HepG2 (cell line): ENCODE measurements around the gene SERTAD1. TPM values are rescaled to one million over a fixed set of nuclear protein-coding genes. Genes with fewer than 3 reads are reported as not detected.
A peak's percentile ranks its signal among the peaks of the same experiment; 100 is the strongest.

Experiments
- KDM5B ChIP-seq: sonication (generic); formaldehyde crosslinking; IDR thresholded peaks from 2 replicates; pipeline ENCODE4 v1.4.0; 2020; ENCODE audit warnings: missing genetic modification reagents, mild to moderate bottlenecking, borderline replicate concordance
- MTF1 ChIP-seq: sonication (generic); formaldehyde crosslinking; IDR thresholded peaks from 2 replicates; pipeline ENCODE4 v1.5.0; 2020; ENCODE audit warnings: missing genetic modification reagents
- NR3C1 ChIP-seq: sonication (generic); formaldehyde crosslinking; IDR thresholded peaks from 2 replicates; pipeline ENCODE4 v1.4.0; 2020; ENCODE audit warnings: missing genetic modification reagents
- POLR2AphosphoS2 ChIP-seq: IDR thresholded peaks from 2 replicates; pipeline ENCODE4 v1.6.1; 2011; ENCODE audit warnings: low read depth, low read length, improper control_type of control experiment
- POLR2G ChIP-seq: fragments of 200-400 bp; formaldehyde crosslinking; IDR thresholded peaks from 2 replicates; pipeline ENCODE4 v1.6.1; 2018; ENCODE audit warnings: mild to moderate bottlenecking, low read depth, low read length, moderate library complexity
- RNF2 ChIP-seq: fragments of 450-650 bp; conservative IDR thresholded peaks from 2 replicates; pipeline ENCODE4 v1.6.1; 2016; ENCODE audit warnings: low read depth
- SP5 ChIP-seq: IDR thresholded peaks from 2 replicates; pipeline ENCODE4 v1.6.1; 2016; ENCODE audit warnings: low read depth, borderline replicate concordance
- YEATS4 ChIP-seq: sonication (generic); formaldehyde crosslinking; IDR thresholded peaks from 2 replicates; pipeline ENCODE4 v1.4.0; 2020; ENCODE audit warnings: missing genetic modification reagents, borderline replicate concordance
- ZEB1 ChIP-seq: IDR thresholded peaks from 2 replicates; pipeline ENCODE4 v1.6.1; 2012; ENCODE audit warnings: mild to moderate bottlenecking, low read depth, inconsistent platforms; ENCODE audit not compliant: insufficient replicate concordance
- ZNF143 ChIP-seq: sonication (generic); formaldehyde crosslinking; IDR thresholded peaks from 2 replicates; pipeline ENCODE4 v1.4.0; 2020; ENCODE audit warnings: missing genetic modification reagents
- ZNF224 ChIP-seq: sonication (generic); formaldehyde crosslinking; IDR thresholded peaks from 2 replicates; pipeline ENCODE4 v1.5.0; 2020; ENCODE audit warnings: mild to moderate bottlenecking, missing genetic modification reagents
- ZNF430 ChIP-seq: sonication (generic); formaldehyde crosslinking; IDR thresholded peaks from 2 replicates; pipeline ENCODE4 v1.9.0; 2021; ENCODE audit warnings: mild to moderate bottlenecking, missing genetic modification reagents
- ZNF460 ChIP-seq: sonication (generic); formaldehyde crosslinking; IDR thresholded peaks from 2 replicates; pipeline ENCODE4 v1.5.1; 2020; ENCODE audit warnings: missing genetic modification reagents, mild to moderate bottlenecking, borderline replicate concordance
- ZNF501 ChIP-seq: sonication (generic); formaldehyde crosslinking; IDR thresholded peaks from 2 replicates; pipeline ENCODE4 v1.5.1; 2020; ENCODE audit warnings: mild to moderate bottlenecking, moderate library complexity, missing genetic modification reagents
- ZNF83 ChIP-seq: sonication (generic); formaldehyde crosslinking; IDR thresholded peaks from 2 replicates; pipeline ENCODE4 v1.4.0; 2020; ENCODE audit warnings: missing genetic modification reagents, mild to moderate bottlenecking, borderline replicate concordance
- polyA plus RNA-seq, 8 experiments: library from polyadenylated mRNA; depleted of rRNA in 3 of 8; stranded (reverse) in 7 of 8; unstranded in 1 of 8; fragments of >200 nt; fragmentation: Illumina TruSeq in 4 of 8; extraction: Trizol in 4 of 8; gene quantifications; 2 replicates each; pipeline versions ENCODE4 v1.2.1 to v1.2.3, GENCODE V29; 2011 to 2016; ENCODE audit warnings: low read depth in 4 of 8, missing spikeins in 1 of 8, mixed read lengths in 1 of 8; ENCODE audit not compliant: insufficient read depth in 1 of 8
- total RNA-seq, 5 experiments: library from RNA; depleted of rRNA; stranded (reverse); fragments of >200 nt; fragmentation: Illumina TruSeq; extraction: Trizol; gene quantifications; 2 replicates each; pipeline ENCODE4 v1.2.3, GENCODE V29; 2016; ENCODE audit warnings: low read depth in 1 of 5
- TF ChIP-seq, protein P1 (sequence below): sonication (generic); formaldehyde crosslinking; IDR thresholded peaks from 2 replicates; pipeline ENCODE4 v1.9.0; 2021; ENCODE audit warnings: mild to moderate bottlenecking, missing genetic modification reagents
- TF ChIP-seq, protein P2 (sequence below): sonication (generic); formaldehyde crosslinking; IDR thresholded peaks from 2 replicates; pipeline ENCODE4 v1.4.0; 2020; ENCODE audit warnings: mild to moderate bottlenecking, missing genetic modification reagents
- TF ChIP-seq, protein P3 (sequence below): sonication (generic); formaldehyde crosslinking; IDR thresholded peaks from 2 replicates; pipeline ENCODE4 v1.5.1; 2020; ENCODE audit warnings: mild to moderate bottlenecking, moderate library complexity, missing genetic modification reagents
- TF ChIP-seq, protein P4 (sequence below): sonication (generic); formaldehyde crosslinking; IDR thresholded peaks from 2 replicates; pipeline ENCODE4 v1.4.0; 2020; ENCODE audit warnings: missing genetic modification reagents

SERTAD1 gene
- total and polyA plus RNA-seq, 2 of the 13 experiments (the other 11 are each of a cell fraction or from before 2014, with no cell fraction given), result 4.3 to 4.5 TPM

DNA sequence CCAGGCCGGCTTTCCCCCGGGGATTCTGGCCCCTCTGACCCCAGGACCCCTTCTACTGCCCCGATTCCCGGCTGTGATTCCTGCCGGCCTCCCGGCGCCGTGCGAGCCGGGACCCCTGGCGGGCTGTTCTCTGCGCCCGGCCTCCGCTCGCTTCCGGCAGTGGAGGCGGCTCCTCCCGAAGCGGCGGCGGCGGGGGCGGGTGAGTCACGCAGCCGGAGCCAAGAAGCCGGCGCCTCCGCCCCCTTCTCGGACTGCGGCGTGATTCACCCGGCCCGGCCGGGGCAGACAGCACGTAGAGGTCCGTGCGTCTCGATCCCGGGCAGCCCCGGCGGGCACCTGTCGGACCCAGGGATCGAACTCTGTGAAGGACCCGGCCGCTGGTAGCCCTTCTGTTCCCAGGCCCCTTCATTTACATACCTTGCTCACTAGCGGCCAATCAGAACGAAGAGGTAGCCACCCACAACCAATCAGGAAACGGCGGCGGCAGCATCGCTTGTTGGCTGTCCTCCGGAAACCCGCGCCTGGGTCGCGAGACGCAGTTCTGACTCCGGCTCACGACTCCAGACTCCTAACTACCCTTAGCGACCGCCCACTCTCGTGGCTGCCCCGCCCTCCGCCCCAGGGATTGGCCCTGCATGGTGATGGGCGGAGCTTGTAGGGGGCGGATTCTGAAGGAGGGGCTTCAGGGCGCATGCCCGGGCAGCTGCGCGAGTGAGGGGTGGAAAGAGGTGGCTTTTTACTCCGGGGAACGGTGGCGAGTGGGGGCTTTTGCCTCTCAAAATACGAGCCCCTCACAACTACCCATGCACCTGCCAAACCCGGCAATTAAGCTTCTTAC, at the start of gene SERTAD1 (continued):
- TF ChIP-seq YEATS4 (CRISPR knock-in tag) (peak; percentile 67; the same call in 1 of the 2 replicates), KDM5B (CRISPR knock-in tag) (peak; percentile 59), ZNF143 (CRISPR knock-in tag) (peak; percentile 53; the same call in 1 of the 2 replicates), ZEB1 (peak; percentile 59), ZNF460 (no peak), NR3C1 (CRISPR knock-in tag) (no peak), SP5 (CRISPR knock-in tag) (peak; percentile 81), ZNF224 (CRISPR knock-in tag) (peak; percentile 16; the same call in 1 of the 2 replicates), ZNF83 (CRISPR knock-in tag) (no peak), ZNF501 (CRISPR knock-in tag) (peak; percentile 82), MTF1 (CRISPR knock-in tag) (no peak), RNF2 (no peak), ZNF430 (CRISPR knock-in tag) (peak; percentile 49; the same call in 1 of the 2 replicates), POLR2G (peak; percentile 98), POLR2AphosphoS2 (no peak)
- TF ChIP-seq, protein P1, sequence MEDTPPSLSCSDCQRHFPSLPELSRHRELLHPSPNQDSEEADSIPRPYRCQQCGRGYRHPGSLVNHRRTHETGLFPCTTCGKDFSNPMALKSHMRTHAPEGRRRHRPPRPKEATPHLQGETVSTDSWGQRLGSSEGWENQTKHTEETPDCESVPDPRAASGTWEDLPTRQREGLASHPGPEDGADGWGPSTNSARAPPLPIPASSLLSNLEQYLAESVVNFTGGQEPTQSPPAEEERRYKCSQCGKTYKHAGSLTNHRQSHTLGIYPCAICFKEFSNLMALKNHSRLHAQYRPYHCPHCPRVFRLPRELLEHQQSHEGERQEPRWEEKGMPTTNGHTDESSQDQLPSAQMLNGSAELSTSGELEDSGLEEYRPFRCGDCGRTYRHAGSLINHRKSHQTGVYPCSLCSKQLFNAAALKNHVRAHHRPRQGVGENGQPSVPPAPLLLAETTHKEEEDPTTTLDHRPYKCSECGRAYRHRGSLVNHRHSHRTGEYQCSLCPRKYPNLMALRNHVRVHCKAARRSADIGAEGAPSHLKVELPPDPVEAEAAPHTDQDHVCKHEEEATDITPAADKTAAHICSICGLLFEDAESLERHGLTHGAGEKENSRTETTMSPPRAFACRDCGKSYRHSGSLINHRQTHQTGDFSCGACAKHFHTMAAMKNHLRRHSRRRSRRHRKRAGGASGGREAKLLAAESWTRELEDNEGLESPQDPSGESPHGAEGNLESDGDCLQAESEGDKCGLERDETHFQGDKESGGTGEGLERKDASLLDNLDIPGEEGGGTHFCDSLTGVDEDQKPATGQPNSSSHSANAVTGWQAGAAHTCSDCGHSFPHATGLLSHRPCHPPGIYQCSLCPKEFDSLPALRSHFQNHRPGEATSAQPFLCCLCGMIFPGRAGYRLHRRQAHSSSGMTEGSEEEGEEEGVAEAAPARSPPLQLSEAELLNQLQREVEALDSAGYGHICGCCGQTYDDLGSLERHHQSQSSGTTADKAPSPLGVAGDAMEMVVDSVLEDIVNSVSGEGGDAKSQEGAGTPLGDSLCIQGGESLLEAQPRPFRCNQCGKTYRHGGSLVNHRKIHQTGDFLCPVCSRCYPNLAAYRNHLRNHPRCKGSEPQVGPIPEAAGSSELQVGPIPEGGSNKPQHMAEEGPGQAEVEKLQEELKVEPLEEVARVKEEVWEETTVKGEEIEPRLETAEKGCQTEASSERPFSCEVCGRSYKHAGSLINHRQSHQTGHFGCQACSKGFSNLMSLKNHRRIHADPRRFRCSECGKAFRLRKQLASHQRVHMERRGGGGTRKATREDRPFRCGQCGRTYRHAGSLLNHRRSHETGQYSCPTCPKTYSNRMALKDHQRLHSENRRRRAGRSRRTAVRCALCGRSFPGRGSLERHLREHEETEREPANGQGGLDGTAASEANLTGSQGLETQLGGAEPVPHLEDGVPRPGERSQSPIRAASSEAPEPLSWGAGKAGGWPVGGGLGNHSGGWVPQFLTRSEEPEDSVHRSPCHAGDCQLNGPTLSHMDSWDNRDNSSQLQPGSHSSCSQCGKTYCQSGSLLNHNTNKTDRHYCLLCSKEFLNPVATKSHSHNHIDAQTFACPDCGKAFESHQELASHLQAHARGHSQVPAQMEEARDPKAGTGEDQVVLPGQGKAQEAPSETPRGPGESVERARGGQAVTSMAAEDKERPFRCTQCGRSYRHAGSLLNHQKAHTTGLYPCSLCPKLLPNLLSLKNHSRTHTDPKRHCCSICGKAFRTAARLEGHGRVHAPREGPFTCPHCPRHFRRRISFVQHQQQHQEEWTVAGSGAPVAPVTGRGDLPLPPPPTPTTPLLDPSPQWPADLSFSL (CRISPR knock-in tag), result peak; percentile 70; the same call in 1 of the 2 replicates
- TF ChIP-seq, protein P2, sequence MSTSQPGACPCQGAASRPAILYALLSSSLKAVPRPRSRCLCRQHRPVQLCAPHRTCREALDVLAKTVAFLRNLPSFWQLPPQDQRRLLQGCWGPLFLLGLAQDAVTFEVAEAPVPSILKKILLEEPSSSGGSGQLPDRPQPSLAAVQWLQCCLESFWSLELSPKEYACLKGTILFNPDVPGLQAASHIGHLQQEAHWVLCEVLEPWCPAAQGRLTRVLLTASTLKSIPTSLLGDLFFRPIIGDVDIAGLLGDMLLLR (CRISPR knock-in tag), result no peak
- TF ChIP-seq, protein P3, sequence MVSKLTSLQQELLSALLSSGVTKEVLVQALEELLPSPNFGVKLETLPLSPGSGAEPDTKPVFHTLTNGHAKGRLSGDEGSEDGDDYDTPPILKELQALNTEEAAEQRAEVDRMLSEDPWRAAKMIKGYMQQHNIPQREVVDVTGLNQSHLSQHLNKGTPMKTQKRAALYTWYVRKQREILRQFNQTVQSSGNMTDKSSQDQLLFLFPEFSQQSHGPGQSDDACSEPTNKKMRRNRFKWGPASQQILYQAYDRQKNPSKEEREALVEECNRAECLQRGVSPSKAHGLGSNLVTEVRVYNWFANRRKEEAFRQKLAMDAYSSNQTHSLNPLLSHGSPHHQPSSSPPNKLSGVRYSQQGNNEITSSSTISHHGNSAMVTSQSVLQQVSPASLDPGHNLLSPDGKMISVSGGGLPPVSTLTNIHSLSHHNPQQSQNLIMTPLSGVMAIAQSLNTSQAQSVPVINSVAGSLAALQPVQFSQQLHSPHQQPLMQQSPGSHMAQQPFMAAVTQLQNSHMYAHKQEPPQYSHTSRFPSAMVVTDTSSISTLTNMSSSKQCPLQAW (CRISPR knock-in tag), result peak; percentile 79; the same call in 1 of the 2 replicates
- TF ChIP-seq, protein P4, sequence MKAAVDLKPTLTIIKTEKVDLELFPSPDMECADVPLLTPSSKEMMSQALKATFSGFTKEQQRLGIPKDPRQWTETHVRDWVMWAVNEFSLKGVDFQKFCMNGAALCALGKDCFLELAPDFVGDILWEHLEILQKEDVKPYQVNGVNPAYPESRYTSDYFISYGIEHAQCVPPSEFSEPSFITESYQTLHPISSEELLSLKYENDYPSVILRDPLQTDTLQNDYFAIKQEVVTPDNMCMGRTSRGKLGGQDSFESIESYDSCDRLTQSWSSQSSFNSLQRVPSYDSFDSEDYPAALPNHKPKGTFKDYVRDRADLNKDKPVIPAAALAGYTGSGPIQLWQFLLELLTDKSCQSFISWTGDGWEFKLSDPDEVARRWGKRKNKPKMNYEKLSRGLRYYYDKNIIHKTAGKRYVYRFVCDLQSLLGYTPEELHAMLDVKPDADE (CRISPR knock-in tag), result no peak
